HepG2 (cell line): Measurements from ENCODE around the gene RPL27A. TPM values are rescaled to one million over a fixed set of nuclear protein-coding genes. Genes with fewer than 3 reads are reported as not detected.

Experiments
- ETS1 ChIP-seq: sonication (generic); formaldehyde crosslinking; IDR thresholded peaks from 2 replicates; pipeline ENCODE4 v1.4.0; 2020; ENCODE audit warnings: missing genetic modification reagents
- FOXA3 ChIP-seq: IDR thresholded peaks from 2 replicates; pipeline ENCODE4 v1.6.1; 2016; ENCODE audit warnings: missing genetic modification reagents, missing compliant biosample characterization
- FOXJ3 ChIP-seq: sonication (generic); formaldehyde crosslinking; IDR thresholded peaks from 2 replicates; pipeline ENCODE4 v1.4.0; 2020; ENCODE audit warnings: missing genetic modification reagents, mild to moderate bottlenecking, borderline replicate concordance
- GATA4 ChIP-seq: sonication (generic); IDR thresholded peaks from 2 replicates; pipeline ENCODE4 v1.6.1; 2016; ENCODE audit warnings: antibody characterized with exemption, low read depth, borderline replicate concordance
- KDM5A ChIP-seq: fragments of 200-600 bp; sonication (generic); IDR thresholded peaks from 2 replicates; pipeline ENCODE4 v1.7.0; 2018; ENCODE audit warnings: antibody characterized with exemption, mild to moderate bottlenecking, low read length, borderline replicate concordance
- ONECUT2 ChIP-seq: sonication (generic); formaldehyde crosslinking; IDR thresholded peaks from 2 replicates; pipeline ENCODE4 v1.4.0; 2020; ENCODE audit warnings: missing genetic modification reagents
- PLRG1 ChIP-seq: fragments of 450-650 bp; conservative IDR thresholded peaks from 2 replicates; pipeline ENCODE4 v1.6.1; 2016
- SOX13 ChIP-seq, 3 experiments: fragments of 450-650 bp in 1 of 3; sonication (generic) in 1 of 3; formaldehyde crosslinking in 1 of 3; IDR thresholded peaks in 2 of 3; conservative IDR thresholded peaks in 1 of 3; 2 replicates each; pipeline versions ENCODE4 v1.5.0 to v1.6.1; 2016 to 2020; ENCODE audit warnings: antibody characterized with exemption in 1 of 3, mild to moderate bottlenecking in 1 of 3, missing compliant biosample characterization in 1 of 3, missing genetic modification reagents in 1 of 3, moderate library complexity in 1 of 3
- STAG1 ChIP-seq: sonication (generic); formaldehyde crosslinking; IDR thresholded peaks from 2 replicates; pipeline ENCODE4 v1.4.0; 2020; ENCODE audit warnings: missing genetic modification reagents
- TCF7L2 ChIP-seq: IDR thresholded peaks from 2 replicates; pipeline ENCODE4 v1.6.1; 2011; ENCODE audit warnings: mild to moderate bottlenecking, low read depth, low read length, moderate library complexity
- ZBTB4 ChIP-seq: sonication (generic); formaldehyde crosslinking; IDR thresholded peaks from 2 replicates; pipeline ENCODE4 v1.4.0; 2020; ENCODE audit warnings: missing genetic modification reagents, mild to moderate bottlenecking, borderline replicate concordance
- ZNF18 ChIP-seq: sonication (generic); formaldehyde crosslinking; IDR thresholded peaks from 2 replicates; pipeline ENCODE4 v1.8.0; 2022; ENCODE audit warnings: mild to moderate bottlenecking, missing genetic modification reagents; ENCODE audit not compliant: insufficient replicate concordance
- ZNF264 ChIP-seq: sonication (generic); formaldehyde crosslinking; IDR thresholded peaks from 2 replicates; pipeline ENCODE4 v1.4.0; 2020; ENCODE audit warnings: missing genetic modification reagents
- ZNF30 ChIP-seq: sonication (generic); formaldehyde crosslinking; IDR thresholded peaks from 2 replicates; pipeline ENCODE4 v1.5.0; 2020; ENCODE audit warnings: mild to moderate bottlenecking, missing genetic modification reagents
- ZNF569 ChIP-seq: sonication (generic); formaldehyde crosslinking; IDR thresholded peaks from 2 replicates; pipeline ENCODE4 v1.5.0; 2020; ENCODE audit warnings: mild to moderate bottlenecking, missing genetic modification reagents, moderate library complexity, borderline replicate concordance
- polyA plus RNA-seq, 8 experiments: library from polyadenylated mRNA; depleted of rRNA in 3 of 8; stranded (reverse) in 7 of 8; unstranded in 1 of 8; fragments of >200 nt; fragmentation: Illumina TruSeq in 4 of 8; extraction: Trizol in 4 of 8; gene quantifications; 2 replicates each; pipeline versions ENCODE4 v1.2.1 to v1.2.3, GENCODE V29; 2011 to 2016; ENCODE audit warnings: low read depth in 4 of 8, missing spikeins in 1 of 8, mixed read lengths in 1 of 8; ENCODE audit not compliant: insufficient read depth in 1 of 8
- total RNA-seq, 5 experiments: library from RNA; depleted of rRNA; stranded (reverse); fragments of >200 nt; fragmentation: Illumina TruSeq; extraction: Trizol; gene quantifications; 2 replicates each; pipeline ENCODE4 v1.2.3, GENCODE V29; 2016; ENCODE audit warnings: low read depth in 1 of 5
- TF ChIP-seq, protein P1 (sequence below): sonication (generic); formaldehyde crosslinking; IDR thresholded peaks from 2 replicates; pipeline ENCODE4 v1.5.0; 2020; ENCODE audit warnings: missing genetic modification reagents
- TF ChIP-seq, protein P2 (sequence below): IDR thresholded peaks from 2 replicates; pipeline ENCODE4 v1.6.1; 2016; ENCODE audit warnings: control low read depth
- TF ChIP-seq, protein P3 (sequence below): sonication (generic); formaldehyde crosslinking; IDR thresholded peaks from 2 replicates; pipeline ENCODE4 v1.4.0; 2020; ENCODE audit warnings: missing genetic modification reagents

The RPL27A gene
- total and polyA plus RNA-seq, 2 of the 13 experiments (the other 11 are each of a cell fraction or from before 2014, with no cell fraction given), result 1,531 to 2,153 TPM

DNA sequence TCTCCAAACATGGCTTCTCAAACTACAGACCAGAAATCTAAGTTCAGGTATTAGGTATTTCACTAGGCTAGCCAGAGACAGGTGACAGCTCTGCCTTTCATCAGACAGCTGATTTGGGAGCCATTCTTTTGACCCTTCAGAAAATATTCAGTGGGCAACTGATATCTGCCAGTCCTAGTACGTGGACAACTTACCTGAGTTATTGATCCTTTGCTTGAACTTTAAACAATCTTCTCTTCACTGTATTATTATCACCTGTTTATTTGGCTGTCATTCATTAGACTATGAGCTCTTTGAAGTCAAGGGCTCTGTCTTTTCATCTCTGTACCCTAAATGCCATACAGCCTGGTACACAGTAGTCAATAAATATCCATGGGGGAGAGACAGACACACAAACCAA, 17.4 kb upstream of the RPL27A start (continued):
- TF ChIP-seq PLRG1 (no peak), ZNF569 (CRISPR knock-in tag) (no peak), ZNF18 (CRISPR knock-in tag) (no peak), SOX13 (IDR thresholded peaks at IDR 0.05) (no peak), SOX13 (CRISPR knock-in tag; conservative IDR thresholded peaks at IDR 0.05 in 1 of 2, IDR thresholded peaks at IDR 0.05 in 1 of 2) (peak in 1 of 2 experiments; percentile 62; a peak in 1 of 4 replicates), ETS1 (CRISPR knock-in tag) (no peak), STAG1 (CRISPR knock-in tag) (no peak), GATA4 (no peak), FOXJ3 (CRISPR knock-in tag) (0 out of 2 replicates have a peak, but pooled peaks have one; percentile 35), TCF7L2 (peak; percentile 55; the same call in 1 of the 2 replicates), ZNF30 (CRISPR knock-in tag) (no peak), KDM5A (no peak), FOXA3 (CRISPR knock-in tag) (peak; percentile 45), ZBTB4 (CRISPR knock-in tag) (no peak), ZNF264 (CRISPR knock-in tag) (peak; percentile 39; the same call in 1 of the 2 replicates), ONECUT2 (peak; percentile 81)
- TF ChIP-seq, protein P1, sequence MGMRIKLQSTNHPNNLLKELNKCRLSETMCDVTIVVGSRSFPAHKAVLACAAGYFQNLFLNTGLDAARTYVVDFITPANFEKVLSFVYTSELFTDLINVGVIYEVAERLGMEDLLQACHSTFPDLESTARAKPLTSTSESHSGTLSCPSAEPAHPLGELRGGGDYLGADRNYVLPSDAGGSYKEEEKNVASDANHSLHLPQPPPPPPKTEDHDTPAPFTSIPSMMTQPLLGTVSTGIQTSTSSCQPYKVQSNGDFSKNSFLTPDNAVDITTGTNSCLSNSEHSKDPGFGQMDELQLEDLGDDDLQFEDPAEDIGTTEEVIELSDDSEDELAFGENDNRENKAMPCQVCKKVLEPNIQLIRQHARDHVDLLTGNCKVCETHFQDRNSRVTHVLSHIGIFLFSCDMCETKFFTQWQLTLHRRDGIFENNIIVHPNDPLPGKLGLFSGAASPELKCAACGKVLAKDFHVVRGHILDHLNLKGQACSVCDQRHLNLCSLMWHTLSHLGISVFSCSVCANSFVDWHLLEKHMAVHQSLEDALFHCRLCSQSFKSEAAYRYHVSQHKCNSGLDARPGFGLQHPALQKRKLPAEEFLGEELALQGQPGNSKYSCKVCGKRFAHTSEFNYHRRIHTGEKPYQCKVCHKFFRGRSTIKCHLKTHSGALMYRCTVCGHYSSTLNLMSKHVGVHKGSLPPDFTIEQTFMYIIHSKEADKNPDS (CRISPR knock-in tag), result no peak
- TF ChIP-seq, protein P2, sequence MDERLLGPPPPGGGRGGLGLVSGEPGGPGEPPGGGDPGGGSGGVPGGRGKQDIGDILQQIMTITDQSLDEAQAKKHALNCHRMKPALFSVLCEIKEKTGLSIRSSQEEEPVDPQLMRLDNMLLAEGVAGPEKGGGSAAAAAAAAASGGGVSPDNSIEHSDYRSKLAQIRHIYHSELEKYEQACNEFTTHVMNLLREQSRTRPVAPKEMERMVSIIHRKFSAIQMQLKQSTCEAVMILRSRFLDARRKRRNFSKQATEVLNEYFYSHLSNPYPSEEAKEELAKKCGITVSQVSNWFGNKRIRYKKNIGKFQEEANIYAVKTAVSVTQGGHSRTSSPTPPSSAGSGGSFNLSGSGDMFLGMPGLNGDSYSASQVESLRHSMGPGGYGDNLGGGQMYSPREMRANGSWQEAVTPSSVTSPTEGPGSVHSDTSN (CRISPR knock-in tag), result peak; percentile 41; the same call in 1 of the 2 replicates
- TF ChIP-seq, protein P3, sequence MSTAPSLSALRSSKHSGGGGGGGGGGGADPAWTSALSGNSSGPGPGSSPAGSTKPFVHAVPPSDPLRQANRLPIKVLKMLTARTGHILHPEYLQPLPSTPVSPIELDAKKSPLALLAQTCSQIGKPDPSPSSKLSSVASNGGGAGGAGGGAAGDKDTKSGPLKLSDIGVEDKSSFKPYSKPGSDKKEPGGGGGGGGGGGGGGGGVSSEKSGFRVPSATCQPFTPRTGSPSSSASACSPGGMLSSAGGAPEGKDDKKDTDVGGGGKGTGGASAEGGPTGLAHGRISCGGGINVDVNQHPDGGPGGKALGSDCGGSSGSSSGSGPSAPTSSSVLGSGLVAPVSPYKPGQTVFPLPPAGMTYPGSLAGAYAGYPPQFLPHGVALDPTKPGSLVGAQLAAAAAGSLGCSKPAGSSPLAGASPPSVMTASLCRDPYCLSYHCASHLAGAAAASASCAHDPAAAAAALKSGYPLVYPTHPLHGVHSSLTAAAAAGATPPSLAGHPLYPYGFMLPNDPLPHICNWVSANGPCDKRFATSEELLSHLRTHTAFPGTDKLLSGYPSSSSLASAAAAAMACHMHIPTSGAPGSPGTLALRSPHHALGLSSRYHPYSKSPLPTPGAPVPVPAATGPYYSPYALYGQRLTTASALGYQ (CRISPR knock-in tag), result peak; percentile 63; the same call in 1 of the 2 replicates
